ENCODE measurements around the gene ODR4.
"Not testable (repeated sequence)": the region's sequence is repeated elsewhere in the genome, so short reads cannot be mapped to it uniquely, and the experiment has no call there.

Gene ODR4

DNA sequence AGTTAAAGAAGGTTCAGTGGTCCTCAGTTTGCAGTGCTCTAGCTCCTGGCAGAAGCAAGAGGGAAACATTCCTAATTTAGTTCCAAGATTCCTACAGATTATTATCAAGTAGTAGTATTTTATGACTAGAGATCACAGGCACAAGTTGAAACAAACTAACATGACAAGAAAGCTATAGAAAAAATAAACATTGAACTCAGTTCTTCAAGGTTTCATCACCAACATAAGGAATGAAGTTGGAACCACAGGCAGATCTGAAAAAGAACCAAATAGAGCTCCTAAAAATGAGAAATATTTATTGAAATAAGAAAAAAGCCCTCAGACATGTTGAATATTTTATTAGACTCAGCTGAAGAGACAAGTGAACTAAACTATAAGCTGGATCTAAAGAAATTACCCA, 44.7 kb downstream of the ODR4 start:
- intact Hi-C loops (cut with DNase I) = no loop called here
- no peak for DNase-seq

DNA sequence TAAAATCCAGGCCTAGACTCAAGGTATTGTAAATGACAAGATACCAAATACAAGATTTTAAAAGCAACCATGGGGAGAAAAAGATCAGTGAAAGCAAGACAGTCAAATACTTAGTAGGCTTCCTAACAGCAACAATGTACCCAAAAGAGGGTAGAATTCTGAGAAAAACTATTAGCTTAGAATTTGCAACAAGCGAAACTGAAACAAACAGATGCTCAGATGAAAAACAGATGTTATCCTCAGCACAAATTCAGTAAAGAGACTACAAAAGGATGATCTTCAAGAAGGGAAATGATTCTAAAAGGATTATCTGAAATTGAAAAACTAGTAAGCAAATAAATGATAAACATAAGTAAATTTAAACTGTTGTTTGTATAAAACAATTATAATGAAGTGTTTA, 45.3 kb downstream of the ODR4 start:
- intact Hi-C loops (cut with DNase I) = no loop called here
- no peak for DNase-seq

DNA sequence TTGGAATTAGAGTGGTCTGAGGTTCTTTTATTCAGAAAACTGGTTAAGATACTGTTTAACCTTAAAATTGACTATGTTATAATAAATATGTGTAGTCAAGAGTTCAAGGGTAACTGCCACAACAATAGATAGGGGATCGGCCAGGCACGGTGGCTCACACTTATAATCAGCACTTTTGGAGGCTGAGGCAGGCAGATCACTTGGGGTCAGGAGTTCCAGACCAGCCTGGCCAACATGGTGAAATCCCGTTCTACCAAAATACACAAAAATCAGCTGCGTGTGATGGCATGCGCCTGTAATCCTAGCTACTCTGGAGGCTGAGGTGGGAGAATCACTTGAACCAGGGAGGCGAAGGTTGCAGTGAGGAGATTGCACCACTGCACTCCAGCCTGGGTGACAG, 45.8 kb downstream of the ODR4 start:
- no peak for DNase-seq
- intact Hi-C loops (cut with DNase I) = no loop called here

DNA sequence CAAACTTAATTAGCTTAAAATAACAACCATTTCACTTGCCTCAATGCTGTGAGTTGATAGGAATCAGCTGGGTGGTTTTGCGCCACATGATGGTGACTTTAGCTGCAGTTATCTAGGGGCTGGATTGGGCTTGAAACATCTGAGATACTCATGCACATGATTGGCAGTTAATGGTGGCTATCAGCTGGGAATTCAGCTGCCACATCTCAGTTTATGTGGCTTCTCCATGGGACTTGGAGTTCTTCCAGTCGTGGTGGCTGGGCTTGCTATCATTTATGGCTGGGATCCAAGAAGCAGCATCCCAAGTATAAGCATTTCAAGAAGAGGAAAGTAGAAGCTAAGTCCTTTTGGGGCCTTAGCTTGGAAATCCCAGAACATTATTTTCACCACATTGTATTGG, 48.9 kb downstream of the ODR4 start:
- intact Hi-C loops (cut with DNase I) = no loop called here
- no peak for DNase-seq

DNA sequence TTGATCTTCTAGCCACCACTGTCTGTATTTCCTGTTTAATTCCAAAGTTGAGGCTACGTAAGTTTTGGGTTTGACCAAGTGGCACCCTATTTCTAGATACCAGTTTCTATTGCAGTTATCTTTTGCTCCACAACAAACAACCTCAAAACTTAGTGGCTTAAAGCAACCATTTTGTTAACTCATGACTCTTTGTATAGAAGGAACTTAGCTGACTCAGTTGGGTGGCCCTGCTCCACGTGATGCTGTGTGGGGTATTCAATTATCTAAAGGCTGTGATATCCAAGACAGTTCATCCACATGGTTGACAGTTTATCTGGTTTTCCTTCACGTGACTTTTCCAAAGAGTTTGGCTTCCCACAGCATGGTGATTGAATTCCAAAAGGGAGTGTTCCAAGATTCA, 50.5 kb downstream of the ODR4 start:
- intact Hi-C loops (cut with DNase I) = no loop called here
- DNase-seq = no peak

DNA sequence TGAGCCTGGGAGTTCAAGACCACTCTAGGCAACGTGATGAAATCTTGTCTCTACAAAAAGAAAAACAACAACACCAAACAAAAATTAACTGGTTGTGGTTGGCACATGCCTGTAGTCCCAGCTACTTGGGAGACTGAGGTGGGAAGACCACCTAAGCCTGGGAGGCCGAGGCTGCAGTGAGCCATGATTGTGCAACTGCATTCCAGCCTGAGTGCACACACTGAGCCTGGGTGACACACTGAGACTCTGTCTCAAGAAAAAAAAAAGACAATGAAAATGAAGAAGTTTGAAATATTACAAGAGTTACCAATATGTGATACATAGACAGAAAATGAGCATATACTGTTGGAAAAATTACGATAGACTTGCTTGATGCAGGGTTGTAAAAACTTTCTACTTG, 53.4 kb downstream of the ODR4 start:
- intact Hi-C loops (cut with DNase I) = no loop called here
- DNase-seq = no peak

DNA sequence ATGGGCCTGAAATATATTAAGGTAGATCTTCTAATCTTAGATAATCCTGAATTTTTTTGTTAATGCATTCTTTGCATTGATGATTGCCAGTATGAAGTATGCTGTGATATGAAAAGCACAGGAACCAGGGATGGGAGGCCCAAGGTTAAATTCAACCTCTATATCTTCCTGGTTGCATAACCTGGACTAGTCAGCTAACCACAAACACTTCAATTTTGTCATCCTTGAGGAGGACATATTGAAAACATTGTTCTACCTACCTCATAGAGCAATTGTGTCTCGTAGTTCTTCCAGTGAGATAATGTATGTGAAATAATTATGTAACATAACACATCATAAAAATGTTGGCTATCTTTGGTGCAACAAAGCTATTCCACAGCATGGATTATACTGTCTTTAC, 59.7 kb downstream of the ODR4 start:
- intact Hi-C loops (cut with DNase I) = no loop called here
- DNase-seq = no peak

DNA sequence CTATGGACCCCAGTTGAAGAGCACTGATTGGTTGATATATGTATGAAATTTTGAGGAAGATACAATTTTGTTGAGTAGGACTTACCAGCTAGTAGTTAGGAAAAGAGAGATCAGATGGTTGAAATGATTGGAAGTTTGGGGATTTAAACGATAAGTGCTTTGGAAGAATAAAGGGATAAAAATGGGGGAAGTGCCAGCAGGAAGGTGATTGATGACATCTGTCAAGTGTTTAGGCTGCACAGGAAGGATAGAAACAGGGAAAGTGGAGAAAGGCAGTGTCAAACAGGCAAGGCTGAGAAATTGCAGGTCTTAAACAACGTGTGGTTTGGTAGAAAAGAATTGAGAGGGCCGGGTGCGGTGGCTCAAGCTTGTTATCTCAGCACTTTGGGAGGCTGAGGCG, 62.9 kb downstream of the ODR4 start:
- no peak for DNase-seq
- intact Hi-C loops (cut with DNase I) = no loop called here

DNA sequence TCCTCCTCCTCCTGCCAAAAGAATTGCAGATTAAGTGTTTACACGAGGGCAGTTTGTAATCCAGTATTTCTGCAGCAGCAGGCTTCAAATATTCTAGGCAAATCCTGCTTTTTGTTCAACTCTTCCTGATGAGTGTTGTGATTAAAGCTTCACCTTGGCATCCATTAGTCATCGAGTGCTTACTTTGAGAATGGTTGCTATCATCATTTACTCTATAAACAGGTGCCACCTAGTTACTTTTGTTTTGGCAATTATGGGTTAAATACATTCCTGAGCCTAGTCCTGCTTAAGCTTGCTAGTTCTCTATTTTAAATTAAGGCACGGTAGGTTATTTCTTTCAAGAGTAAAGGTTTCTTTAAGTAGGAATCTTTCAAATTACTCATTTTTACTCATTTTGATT, 64.9 kb downstream of the ODR4 start:
- intact Hi-C loops (cut with DNase I) = no loop called here
- no peak for DNase-seq

DNA sequence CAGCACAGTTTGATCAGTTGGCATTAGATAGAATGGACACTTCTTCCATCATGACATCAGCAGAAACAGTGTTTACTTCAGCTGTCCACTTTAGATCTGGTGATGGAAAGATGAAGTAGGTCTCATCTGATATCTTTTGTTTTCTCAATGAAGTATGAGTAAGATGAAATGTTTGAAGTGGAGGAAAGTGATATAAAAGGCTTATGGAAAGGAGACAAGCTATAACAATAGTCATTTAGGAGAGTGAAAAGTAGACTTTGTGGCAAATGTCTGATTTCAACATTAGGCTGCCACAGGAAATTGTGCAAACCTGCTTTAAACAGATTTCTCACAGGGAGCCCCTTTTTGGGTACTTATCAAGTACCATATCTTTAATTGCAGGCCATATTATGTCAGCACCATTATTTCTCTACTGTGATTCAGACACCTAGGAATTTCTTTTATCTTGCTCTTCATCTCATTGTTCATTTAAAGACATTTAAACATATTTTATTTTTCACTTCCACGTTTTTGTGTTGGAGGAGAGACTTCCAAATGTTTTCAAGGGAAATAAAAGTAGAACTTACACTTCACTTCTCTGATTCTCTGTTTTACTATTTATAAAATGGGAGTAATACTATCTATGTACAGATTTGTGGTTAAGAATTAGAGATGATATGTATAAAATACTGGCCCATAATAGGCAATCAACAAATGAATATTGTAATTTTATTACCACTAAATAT, 67.2 kb downstream of the ODR4 start:
- intact Hi-C loops (cut with DNase I) = no loop called here
- no peak for DNase-seq

DNA sequence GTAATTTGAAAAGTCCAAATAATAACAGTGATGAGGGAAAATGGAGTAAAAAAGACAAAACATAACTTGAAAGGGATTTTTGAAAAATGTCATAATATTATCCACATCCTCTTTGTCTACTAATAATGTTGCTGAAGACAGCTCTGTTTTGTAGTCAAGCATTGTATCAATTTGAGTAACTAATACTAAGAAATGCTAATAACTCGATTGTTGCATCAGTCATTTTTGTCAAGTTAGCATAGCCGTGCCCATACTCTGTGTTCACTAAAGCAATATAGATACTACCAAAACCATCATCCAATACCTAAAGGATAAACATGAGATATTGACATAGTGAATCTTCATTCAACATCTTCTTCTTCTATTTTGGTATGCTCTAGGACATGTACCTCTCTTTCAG, 68.0 kb downstream of the ODR4 start:
- intact Hi-C loops (cut with DNase I) = no loop called here
- no peak for DNase-seq

DNA sequence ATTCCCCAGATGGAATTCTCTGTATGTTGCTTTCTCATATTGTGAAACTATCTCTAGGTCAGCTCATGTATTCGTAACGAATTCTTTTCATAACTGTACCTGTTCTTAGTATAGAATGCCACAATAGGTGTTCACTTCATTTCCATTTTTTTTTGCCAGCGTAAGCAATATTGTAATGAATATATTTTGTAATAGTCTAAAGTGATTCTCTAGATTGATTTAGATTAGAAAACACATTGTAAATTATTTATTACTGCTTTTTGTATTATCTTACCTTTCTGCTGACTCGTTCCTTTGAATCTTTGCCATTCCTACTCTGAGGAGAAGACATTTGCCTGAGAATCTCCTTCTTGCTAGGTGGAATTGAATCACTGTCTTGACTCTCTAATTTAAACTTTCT, 70.5 kb downstream of the ODR4 start:
- no peak for DNase-seq
- intact Hi-C loops (cut with DNase I) = no loop called here

DNA sequence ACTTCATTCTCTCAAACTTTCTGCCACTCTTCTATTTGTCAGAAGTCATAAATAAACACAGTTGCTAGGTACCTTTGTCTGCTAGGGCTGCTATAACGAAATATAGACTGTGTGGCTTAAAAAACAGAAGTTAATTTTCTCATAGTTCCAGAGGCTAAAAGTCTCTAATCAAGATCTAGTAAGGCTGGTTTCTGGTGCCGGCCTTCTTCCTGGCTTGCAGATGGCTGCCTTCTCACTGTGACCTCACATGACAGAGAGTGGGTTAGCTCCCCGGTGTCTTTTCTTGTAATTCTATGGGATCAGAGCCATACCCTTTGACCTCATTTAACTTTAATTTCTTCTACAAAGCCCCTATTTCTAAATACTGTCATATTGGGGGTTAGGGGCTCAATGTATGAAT, 79.3 kb downstream of the ODR4 start:
- intact Hi-C loops (cut with DNase I) = no loop called here
- no peak for DNase-seq

DNA sequence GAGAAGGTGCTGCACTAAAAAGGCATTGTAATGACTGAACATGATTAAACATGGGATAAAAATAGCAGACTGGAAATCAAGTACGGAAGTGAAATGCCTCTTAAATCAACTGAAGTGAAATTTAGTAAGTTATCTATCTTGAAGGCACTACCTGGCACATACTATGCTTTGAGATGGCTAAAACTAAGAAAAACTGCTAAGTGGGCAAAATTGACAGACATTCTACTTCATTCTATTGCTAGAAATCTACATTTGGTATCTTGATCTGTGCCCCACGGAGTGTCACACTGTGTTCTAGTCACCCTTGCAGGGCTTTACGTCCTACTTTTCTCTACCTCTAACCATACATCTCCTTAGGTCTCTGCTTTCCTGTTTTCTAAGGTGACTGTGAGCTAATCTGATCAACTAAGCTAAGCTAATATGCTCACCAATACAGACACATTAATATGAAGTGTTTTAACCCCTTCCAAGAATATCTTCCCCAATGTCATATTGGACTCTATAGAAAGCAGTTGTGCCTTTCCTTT, 81.2 kb downstream of the ODR4 start:
- DNase-seq = no peak
- intact Hi-C loops (cut with DNase I) = no loop called here

DNA sequence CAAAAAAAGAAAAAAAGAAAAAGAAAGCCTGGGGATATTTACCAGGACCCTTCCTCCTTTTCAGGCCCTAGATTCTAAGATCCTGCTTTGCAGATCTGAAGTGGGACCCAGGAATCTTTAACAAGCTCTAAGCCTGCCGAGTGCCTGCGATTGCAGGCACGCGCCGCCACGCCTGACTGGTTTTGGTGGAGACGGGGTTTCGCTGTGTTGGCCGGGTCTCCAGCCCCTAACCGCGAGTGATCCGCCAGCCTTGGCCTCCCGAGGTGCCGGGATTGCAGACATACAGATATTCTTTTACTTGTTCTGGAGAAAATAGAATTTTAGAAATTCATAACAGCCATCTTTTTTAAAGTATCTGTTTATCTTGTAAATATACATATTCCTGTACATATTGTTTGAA, 83.5 kb downstream of the ODR4 start:
- intact Hi-C loops (cut with DNase I); DNase-seq: not testable (repeated sequence)

DNA sequence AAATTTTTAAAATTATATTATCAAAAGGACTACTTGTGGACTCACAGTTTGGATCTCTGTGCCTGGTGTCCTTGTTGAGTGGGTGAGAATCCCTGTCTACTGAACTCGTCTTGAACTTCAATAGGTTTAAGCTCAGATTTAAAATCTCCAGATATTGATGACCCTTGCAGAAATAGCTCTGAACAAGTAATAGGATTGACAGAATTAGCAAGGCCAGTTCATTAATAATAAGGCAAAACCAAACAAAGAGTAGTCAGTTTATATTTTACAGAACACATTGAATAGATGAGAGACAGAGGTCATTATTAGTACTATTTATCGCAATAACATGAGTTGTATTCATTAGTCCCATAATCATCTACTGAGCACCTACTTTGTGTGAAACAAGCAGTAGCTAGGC, 85.4 kb downstream of the ODR4 start, which contains the start of gene PDC:
Gene PDC (minus strand): TSS at position 101 of the 400 bp plus-strand sequence. CDS start 11,655 bp downstream, outside the sequence.
- intact Hi-C loops (cut with DNase I) = no loop called here
- DNase-seq = no peak

DNA sequence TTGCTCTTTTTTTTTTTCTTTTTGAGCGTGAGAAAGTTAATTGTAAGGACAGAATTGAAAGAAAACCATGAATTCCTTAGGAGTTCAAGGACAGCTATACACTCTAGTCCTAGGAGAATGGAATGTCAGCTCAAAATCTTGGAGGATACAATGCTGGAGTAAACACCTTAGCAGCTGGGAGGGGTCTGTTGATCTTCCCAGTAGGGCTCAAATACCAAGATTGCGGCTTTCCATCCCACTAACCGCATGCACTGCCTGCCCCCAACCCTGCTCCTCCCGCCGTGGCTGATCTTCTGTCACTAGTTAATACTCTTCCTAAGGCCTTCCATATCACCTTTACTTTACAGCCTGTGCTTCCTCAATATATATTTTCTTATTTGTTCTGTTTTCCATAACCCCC, 87.9 kb downstream of the ODR4 start:
- intact Hi-C loops (cut with DNase I) = no loop called here
- DNase-seq = no peak

DNA sequence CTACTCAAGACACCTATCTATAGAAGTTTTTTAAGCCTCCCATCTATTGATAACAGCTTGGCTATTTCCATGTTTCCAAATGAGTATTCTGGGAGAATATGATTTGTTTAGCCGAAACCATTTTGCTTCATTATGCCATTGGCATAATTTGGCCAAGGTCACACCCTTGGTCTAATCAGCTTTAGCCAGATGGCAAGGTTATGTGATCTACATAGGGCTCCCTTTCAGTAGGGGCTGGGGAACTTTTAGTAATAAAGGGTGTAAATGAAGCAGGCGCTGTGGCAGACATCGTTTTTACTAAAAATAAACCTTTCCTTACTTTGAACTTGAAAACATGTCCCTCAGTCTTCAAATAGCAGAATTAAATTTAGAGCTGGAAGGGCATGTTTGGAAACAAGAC, 88.3 kb downstream of the ODR4 start:
- intact Hi-C loops (cut with DNase I) = no loop called here
- no peak for DNase-seq

DNA sequence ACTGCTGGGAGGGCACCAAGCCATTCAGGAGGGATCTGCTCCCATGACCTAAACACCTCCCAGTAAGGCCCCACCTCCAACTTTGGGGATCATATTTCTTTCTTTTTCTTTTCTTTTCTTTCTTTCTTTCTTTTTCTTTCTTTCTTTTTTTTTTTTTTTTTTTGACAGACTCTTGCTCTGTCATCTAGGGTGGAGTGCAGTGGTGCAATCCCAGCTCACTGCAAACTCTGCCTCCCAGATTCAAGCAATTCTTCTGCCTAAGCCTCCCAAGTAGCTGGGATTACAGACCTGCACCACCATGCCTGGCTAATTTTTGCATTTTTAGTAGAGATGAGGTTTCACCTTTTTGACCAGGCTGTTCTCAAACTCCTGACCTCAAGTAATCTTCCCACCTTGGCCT, 89.9 kb downstream of the ODR4 start:
- DNase-seq; intact Hi-C loops (cut with DNase I): not testable (repeated sequence)

DNA sequence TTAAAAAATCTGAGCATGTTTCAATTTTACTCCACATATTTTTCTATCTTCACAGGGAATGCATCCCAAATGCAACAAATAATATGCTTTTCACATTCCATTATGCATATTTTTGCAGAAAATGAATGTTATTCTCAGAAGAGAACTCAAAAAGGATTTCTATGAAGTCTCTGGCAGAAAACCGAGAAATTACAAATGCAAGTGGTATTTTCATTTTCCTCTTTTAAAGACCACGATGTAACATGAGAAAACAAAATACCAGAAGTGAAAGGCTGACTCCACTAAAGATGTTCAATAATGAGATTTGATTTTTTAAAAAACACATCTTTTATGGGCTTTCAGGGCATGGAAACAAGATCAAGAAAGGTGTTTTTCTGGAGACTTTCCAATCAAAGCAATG, 90.3 kb downstream of the ODR4 start:
- intact Hi-C loops (cut with DNase I) = no loop called here
- DNase-seq = no peak
